Brain microvascular endothelial cell (primary cell): ENCODE measurements around the gene MYO7A.

Source experiments
- DNase-seq: peaks from one replicate; pipeline ENCODE4 v3.0.0-alpha.2; 2020
- H3K27ac ChIP-seq: fragments of 250-450 bp; sonication (Bioruptor Pico); 2 replicates; pipeline ENCODE4 v1.5.1; 2020; ENCODE audit warnings: mild to moderate bottlenecking, moderate library complexity
- H3K27me3 ChIP-seq: fragments of 250-450 bp; sonication (Bioruptor Pico); replicated peaks from 2 replicates; pipeline ENCODE4 v1.5.1; 2020; ENCODE audit warnings: mild to moderate bottlenecking
- H3K36me3 ChIP-seq: fragments of 250-450 bp; sonication (Bioruptor Pico); replicated peaks from 2 replicates; pipeline ENCODE4 v1.5.1; 2020; ENCODE audit warnings: mild to moderate bottlenecking
- H3K4me3 ChIP-seq: 2 replicates; pipeline ENCODE4 v1.5.1; 2011; ENCODE audit warnings: low read depth, mild to moderate bottlenecking, control low read depth, low read length, moderate library complexity
- CTCF ChIP-seq: IDR thresholded peaks from 2 replicates; pipeline ENCODE4 v1.5.1; 2011; ENCODE audit warnings: low read depth, mild to moderate bottlenecking, moderate library complexity, low read length, control low read depth, inconsistent platforms; ENCODE audit errors: missing control alignments
- in situ Hi-C: cut with HindIII; loops from 2 replicates; pipeline ENCODE4 v1.10.0; 2017; ENCODE audit warnings: low sequenced_read_pairs, low pct_ligation_motif_present

MYO7A gene

GRCh38 chr11:77102246-77103210 lies 25.5 kb upstream of the MYO7A start, which contains the start of gene OMP:
Gene OMP, plus strand, starts transcription at chr11:77102840. Its CDS starts 0 bp downstream, at chr11:77102840.
- no peak for DNase-seq
- Histone ChIP-seq H3K27ac (no peak within 1 kb of the TSS), H3K27me3 (no peaks in the 10 kb centered on the region), H3K4me3 (no peak within 1 kb of the TSS), H3K36me3 (no peaks in the 10 kb centered on the region)
- TF ChIP-seq CTCF: no peak
- in situ Hi-C loops: no loop called here

- H3K4me3 ChIP-seq: no peak overlapping the region
- DNase-seq: no peak
- TF ChIP-seq CTCF: no peak
- no peaks in the 10 kb centered on the region for H3K36me3 ChIP-seq
- H3K27me3 ChIP-seq: no peaks in the 10 kb centered on the region
- H3K27ac ChIP-seq: no peak overlapping the region
- in situ Hi-C loops: no loop called here
Measured at GRCh38 chr11:77103319-77103718, 24.7 kb upstream of the MYO7A start.

GRCh38 chr11:77104727-77105126 lies 23.3 kb upstream of the MYO7A start:
- in situ Hi-C loops: no loop called here
- no peak for TF ChIP-seq CTCF
- no peak for DNase-seq
- H3K36me3 ChIP-seq: no peaks in the 10 kb centered on the region
- H3K27me3 ChIP-seq: no peaks in the 10 kb centered on the region
- no peak overlapping the region for H3K27ac ChIP-seq
- H3K4me3 ChIP-seq: no peak overlapping the region

GRCh38 chr11:77106321-77106720 lies 21.7 kb upstream of the MYO7A start:
- TF ChIP-seq CTCF: no peak
- Histone ChIP-seq H3K36me3 (no peaks in the 10 kb centered on the region), H3K4me3 (no peak overlapping the region), H3K27ac (no peak overlapping the region), H3K27me3 (no peaks in the 10 kb centered on the region)
- in situ Hi-C loops: no loop called here
- no peak for DNase-seq

- Histone ChIP-seq H3K27me3 (no peaks in the 10 kb centered on the region), H3K27ac (no peak overlapping the region), H3K4me3 (no peak overlapping the region), H3K36me3 (no peaks in the 10 kb centered on the region)
- in situ Hi-C loops: no loop called here
- TF ChIP-seq CTCF: no peak
- no peak for DNase-seq
Measured at GRCh38 chr11:77106759-77107158, 21.3 kb upstream of the MYO7A start.

GRCh38 chr11:77107950-77108349 lies 20.1 kb upstream of the MYO7A start:
- DNase-seq: peak; percentile 91
- Histone ChIP-seq H3K4me3 (no peak overlapping the region), H3K27me3 (no peaks in the 10 kb centered on the region), H3K36me3 (no peaks in the 10 kb centered on the region), H3K27ac (peak overlapping the region; percentile 22)
- peak; percentile 10 for TF ChIP-seq CTCF
- in situ Hi-C loops: no loop called here
